ENCODE results near the gene OGA. TPM values are rescaled to one million over a fixed set of nuclear protein-coding genes. Genes with fewer than 3 reads are reported as not detected.

OGA gene
- total RNA-seq, 1 donor from 2014 or later: 64.3 TPM

GRCh38 chr10:101837748-101838147, 19.5 kb upstream of the OGA start:
- DNase-seq (ENCODE audit: low read depth in 2 of 2): no peak

- DNase-seq (ENCODE audit: low read depth in 2 of 2): no peak
Observed at GRCh38 chr10:101835362-101835761, 17.1 kb upstream of the OGA start.

- no peak for DNase-seq (ENCODE audit: low read depth in 2 of 2)
Observed at GRCh38 chr10:101834341-101834740, 16.1 kb upstream of the OGA start.

GRCh38 chr10:101833466-101833865, 15.2 kb upstream of the OGA start:
- DNase-seq (ENCODE audit: low read depth in 2 of 2): no peak

- no peak for DNase-seq (ENCODE audit: low read depth in 2 of 2)
Observed at GRCh38 chr10:101832325-101832771, 14.1 kb upstream of the OGA start.

- DNase-seq (ENCODE audit: low read depth in 2 of 2): no peak
Observed at GRCh38 chr10:101831169-101831811, 13.0 kb upstream of the OGA start.

- peak; percentile 94 to 97 for DNase-seq (ENCODE audit: low read depth in 2 of 2)
Observed at GRCh38 chr10:101830322-101831168, 12.3 kb upstream of the OGA start.

- DNase-seq (ENCODE audit: low read depth in 2 of 2): peak; percentile 24 to 58
Observed at GRCh38 chr10:101829561-101830315, 11.5 kb upstream of the OGA start.

GRCh38 chr10:101828766-101829551, 10.7 kb upstream of the OGA start:
- no peak for DNase-seq (ENCODE audit: low read depth in 2 of 2)

- DNase-seq (ENCODE audit: low read depth in 2 of 2): no peak
Observed at GRCh38 chr10:101827919-101828600, 9.8 kb upstream of the OGA start.

- no peak for DNase-seq (ENCODE audit: low read depth in 2 of 2)
Observed at GRCh38 chr10:101826852-101827434, 8.7 kb upstream of the OGA start.

- no peak for DNase-seq (ENCODE audit: low read depth in 2 of 2)
Observed at GRCh38 chr10:101824736-101825135, 6.5 kb upstream of the OGA start.

GRCh38 chr10:101818872-101819633, 809 bp upstream of the OGA start:
- DNase-seq (ENCODE audit: low read depth in 2 of 2): no peak

GRCh38 chr10:101817337-101818118, 716 bp downstream of the OGA start:
- DNase-seq (ENCODE audit: low read depth in 2 of 2): peak; percentile 52 to 96

- no peak for DNase-seq (ENCODE audit: low read depth in 2 of 2)
Observed at GRCh38 chr10:101816913-101817336, 1.3 kb downstream of the OGA start.

GRCh38 chr10:101816376-101816775, 1.9 kb downstream of the OGA start:
- DNase-seq (ENCODE audit: low read depth in 2 of 2): no peak

GRCh38 chr10:101814466-101815071, 3.7 kb downstream of the OGA start:
- DNase-seq (ENCODE audit: low read depth in 2 of 2): no peak

GRCh38 chr10:101812606-101813005, 5.6 kb downstream of the OGA start:
- DNase-seq (ENCODE audit: low read depth in 2 of 2): no peak

All from lung microvascular endothelial cell (primary cell).